IPS-11a (cell line): ENCODE results near the gene CA4.

Experiments
- H3K4me3 ChIP-seq: one replicate; pipeline ENCODE4 v1.5.1; 2013; ENCODE audit warnings: low read depth, low read length, control low read depth

CA4 gene

GRCh38 chr17:60129164-60129563, 20.6 kb upstream of the CA4 start:
- H3K4me3 ChIP-seq = no peak overlapping the region

- no peak overlapping the region for H3K4me3 ChIP-seq
Measured at GRCh38 chr17:60130466-60130865, 19.3 kb upstream of the CA4 start.

- H3K4me3 ChIP-seq = peak overlapping the region; percentile 81
Measured at GRCh38 chr17:60134396-60135150, 15.2 kb upstream of the CA4 start.

DNA sequence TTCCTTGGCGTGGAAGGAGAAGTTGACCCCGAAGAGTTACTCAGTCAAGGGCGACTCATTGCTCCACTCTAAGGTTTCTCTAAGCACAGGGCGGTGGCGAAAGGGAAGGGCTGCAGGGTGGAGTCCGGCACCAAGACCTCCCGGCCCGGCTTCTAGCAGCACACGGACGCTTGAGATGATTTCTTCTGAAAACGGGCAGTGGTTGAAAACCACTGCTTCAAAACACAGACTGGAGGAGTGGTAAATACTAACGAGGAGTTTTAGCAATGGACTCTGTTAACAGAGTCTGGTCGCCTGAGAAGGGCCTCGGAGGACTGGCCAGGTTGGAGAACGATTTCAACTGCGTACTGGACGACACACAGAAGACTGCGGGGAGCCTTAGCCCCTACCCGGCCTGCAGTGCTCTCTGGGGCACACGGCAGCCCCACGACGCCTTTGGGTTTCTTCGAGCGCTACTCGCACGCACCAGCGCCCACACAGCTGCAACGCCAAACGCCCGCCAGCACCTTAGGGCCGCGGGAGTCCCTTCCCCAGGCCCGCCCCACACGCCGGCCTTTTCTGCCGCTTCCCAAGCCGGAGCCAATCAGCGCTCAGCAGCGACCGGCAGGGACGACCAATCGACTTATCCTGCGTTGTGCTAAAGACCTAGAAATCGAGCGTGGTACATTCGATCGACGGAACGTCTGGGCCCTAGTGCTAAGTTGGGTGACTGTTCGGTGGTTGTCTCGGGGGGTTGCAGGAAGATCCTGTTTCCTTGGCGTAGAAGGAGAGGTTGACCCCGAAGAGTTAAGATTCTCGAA, 14.4 kb upstream of the CA4 start:
- H3K4me3 ChIP-seq = peak overlapping the region; percentile 81

DNA sequence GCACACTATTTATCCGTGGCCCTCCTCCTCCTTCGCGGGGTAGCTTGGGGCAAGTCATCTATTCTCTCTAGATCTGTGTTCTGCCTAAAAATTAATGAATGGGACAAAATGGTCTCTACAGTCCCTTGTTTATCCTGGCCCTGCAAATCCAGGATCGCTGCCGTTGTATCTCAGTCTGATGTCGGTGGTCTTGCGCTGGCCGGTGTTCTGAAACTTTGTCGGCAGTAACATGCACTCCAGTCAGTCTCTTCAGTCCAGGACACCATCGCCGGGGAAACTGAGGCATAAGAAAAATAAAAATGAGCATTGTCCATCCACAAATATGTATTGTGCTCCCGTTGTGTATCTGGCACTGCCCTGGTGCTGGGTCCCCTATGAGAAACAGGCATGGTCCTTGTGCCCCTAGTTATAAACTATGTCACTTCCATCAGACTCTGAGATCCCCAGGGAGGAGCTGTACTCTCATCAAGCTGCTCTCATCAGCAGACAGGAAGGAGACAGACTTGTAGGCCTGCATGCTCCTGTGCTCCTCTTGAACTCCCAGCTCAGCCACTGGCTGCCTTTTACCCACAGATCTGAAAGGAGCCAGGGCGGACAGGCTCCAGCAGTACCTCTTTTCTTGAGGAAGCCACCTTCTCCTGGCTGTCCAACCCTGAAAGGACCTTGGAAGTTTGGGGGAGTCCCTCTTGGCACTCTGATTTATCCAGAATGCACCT, 13.7 kb upstream of the CA4 start:
- H3K4me3 ChIP-seq = peak overlapping the region; percentile 81

GRCh38 chr17:60137731-60138130, 12.0 kb upstream of the CA4 start:
- H3K4me3 ChIP-seq = no peak overlapping the region

DNA sequence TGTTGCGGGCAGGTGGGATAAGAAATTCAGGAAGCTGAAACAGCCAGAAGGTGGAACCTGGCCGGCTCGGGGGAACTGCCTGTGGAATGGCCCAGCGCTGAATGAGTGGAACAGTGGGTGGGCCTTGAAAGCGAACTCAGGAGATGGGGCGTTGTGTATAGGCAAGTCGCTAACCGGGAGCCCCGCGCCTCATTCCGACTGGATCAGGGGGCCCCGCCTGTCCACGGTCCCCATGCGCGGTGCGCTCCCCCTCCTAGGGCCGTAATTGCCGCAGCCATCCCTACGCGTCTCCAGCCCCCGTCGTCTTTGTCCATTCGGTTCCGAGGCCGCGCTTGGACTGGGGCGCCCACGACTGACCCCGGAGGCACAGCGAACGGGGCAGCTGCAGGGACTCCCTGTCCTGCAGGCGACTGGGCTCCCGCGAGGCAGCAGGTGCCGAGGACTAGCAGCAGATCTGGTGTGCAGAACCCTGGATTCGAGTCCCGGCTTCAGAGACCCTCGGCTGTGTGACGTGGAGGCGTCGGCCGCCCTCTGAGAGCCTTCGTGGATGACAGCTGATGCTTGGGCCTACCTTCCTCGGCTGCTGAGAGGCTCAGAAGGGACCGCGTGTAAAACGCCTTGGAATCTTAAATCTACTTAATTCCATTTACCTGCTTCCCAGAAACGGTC, 10.9 kb upstream of the CA4 start:
- no peak overlapping the region for H3K4me3 ChIP-seq

GRCh38 chr17:60139438-60140285, 10.1 kb upstream of the CA4 start:
- H3K4me3 ChIP-seq = no peak overlapping the region

GRCh38 chr17:60141111-60142018, 8.4 kb upstream of the CA4 start:
- H3K4me3 ChIP-seq = peak overlapping the region; percentile 14

- no peak overlapping the region for H3K4me3 ChIP-seq
Measured at GRCh38 chr17:60142872-60143499, 6.8 kb upstream of the CA4 start.

DNA sequence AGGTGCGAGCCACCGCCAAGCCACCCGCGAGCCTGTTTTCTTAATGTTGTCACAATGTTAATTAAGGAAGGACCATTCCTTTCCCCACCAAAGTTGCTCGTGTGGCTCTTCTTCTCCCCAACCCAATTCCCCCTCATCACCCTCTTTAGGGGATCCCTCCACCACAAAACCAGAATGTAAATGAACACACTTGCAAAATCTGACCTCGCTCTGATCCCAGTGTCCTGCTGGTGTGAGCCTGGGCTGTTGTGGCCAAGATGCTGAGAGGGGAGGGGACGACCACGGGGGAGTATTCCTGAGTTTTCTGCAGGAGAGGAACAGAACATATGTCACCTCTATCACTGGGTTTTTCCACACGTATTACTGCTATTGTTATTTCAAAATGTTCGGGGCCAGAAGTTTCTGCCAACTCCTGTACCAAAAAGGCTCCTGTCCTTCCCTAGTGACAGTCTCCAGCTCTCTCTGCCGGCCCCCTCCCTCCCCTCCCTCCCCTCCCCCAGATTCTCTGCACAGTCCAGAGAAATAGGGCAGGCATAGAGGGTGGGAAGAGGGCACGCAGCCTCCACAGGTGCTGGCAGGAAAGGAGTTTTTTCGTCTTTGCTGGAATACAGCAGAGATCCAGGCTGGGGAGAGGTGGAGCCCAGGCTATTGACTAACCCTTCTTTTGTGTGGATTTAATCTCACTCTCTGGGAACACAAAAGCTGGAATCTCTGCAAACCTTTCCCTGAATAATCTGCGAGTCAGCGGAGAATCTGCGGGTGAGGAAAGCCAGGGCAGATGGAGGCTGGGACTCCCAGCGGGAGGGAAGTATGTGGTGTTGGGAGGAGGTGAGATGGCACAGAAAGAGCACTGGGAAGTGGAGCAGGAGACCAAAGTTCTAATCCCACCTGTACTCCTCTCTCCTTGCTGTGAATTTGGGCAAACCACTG, 4.5 kb upstream of the CA4 start:
- no peak overlapping the region for H3K4me3 ChIP-seq

- no peak overlapping the region for H3K4me3 ChIP-seq
Measured at GRCh38 chr17:60146206-60146605, 3.6 kb upstream of the CA4 start.

- no peak overlapping the region for H3K4me3 ChIP-seq
Measured at GRCh38 chr17:60147553-60148223, 2.1 kb upstream of the CA4 start.

- H3K4me3 ChIP-seq = no peak overlapping the region
Measured at GRCh38 chr17:60148373-60148772, 1.4 kb upstream of the CA4 start.

GRCh38 chr17:60151355-60151754, 1.6 kb downstream of the CA4 start:
- H3K4me3 ChIP-seq = no peak overlapping the region

DNA sequence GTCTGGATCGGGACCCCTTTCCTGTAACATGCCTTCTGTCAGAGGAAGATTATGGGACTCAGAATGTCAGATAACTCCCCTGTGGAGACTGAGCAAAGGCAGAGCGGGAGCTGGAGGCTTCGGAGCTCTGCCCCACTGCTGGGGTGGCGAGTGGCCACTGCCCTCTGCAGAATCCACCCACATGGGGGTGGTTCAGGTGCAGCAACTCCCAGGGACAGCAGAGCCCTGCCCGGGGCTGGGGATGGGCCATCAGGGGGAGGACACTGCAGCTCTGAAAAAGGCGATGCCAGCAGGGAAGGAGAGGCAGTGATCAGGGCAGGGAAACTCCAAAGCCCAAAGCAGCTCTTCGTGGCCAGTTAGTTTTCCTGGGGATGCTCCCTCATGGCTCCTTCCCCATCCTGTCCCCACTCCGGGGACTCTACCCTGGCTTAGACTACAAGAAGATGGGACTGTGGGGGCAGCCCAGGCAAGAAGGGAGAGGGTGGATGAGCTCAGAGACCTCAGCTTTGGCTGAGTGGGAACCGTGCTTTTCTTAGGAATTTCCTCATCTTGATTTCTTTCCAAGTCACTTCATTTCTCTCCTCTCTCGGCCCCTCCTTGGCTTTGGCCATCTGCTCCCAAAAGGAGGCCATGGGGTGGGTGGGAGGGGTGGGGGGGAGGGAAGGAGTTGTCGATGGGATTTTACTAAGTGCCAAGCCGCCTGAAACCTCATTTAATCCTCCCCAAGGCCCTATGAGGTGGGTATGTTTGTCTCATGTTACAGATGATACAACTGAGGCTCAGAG, 4.0 kb downstream of the CA4 start:
- H3K4me3 ChIP-seq = no peak overlapping the region
